OCI-LY1 (cell line): ENCODE measurements around the gene PLCB4.

Source experiments
- EZH2 ChIP-seq: fragments of 200-600 bp; sonication (generic), shearing (Covaris generic); IDR thresholded peaks from 2 replicates; pipeline ENCODE4 v1.8.0; 2017; ENCODE audit warnings: borderline replicate concordance, mixed run types, mild to moderate bottlenecking, antibody characterized with exemption, low read length, moderate library complexity, mixed read lengths
- TF ChIP-seq, protein P1 (sequence below): fragments of 200-600 bp; sonication (generic), shearing (Covaris generic); IDR thresholded peaks from 2 replicates; pipeline ENCODE4 v1.5.1; 2017; ENCODE audit warnings: mild to moderate bottlenecking, antibody characterized with exemption, low read length, moderate library complexity, mixed read lengths

DNA sequence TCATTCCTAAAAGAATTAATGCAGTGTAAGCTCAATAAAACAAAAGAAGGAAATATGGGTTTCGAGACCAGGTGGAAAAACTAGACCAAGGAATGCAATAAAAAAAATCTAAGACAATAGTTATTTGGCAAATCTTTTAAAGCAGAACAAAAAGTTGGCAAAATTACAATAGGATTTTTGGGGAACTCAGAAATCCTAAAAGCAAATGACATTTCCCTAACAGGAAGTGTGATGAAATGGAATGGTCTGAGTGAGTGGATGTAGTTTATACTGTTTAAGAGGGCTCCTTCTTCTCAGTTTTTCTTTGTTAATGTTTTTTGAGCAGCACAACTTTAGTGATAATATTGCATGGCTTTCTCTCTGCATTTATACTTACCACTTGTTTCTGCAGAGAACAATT lies 190.0 kb downstream of the PLCB4 start:
- TF ChIP-seq, protein P1, sequence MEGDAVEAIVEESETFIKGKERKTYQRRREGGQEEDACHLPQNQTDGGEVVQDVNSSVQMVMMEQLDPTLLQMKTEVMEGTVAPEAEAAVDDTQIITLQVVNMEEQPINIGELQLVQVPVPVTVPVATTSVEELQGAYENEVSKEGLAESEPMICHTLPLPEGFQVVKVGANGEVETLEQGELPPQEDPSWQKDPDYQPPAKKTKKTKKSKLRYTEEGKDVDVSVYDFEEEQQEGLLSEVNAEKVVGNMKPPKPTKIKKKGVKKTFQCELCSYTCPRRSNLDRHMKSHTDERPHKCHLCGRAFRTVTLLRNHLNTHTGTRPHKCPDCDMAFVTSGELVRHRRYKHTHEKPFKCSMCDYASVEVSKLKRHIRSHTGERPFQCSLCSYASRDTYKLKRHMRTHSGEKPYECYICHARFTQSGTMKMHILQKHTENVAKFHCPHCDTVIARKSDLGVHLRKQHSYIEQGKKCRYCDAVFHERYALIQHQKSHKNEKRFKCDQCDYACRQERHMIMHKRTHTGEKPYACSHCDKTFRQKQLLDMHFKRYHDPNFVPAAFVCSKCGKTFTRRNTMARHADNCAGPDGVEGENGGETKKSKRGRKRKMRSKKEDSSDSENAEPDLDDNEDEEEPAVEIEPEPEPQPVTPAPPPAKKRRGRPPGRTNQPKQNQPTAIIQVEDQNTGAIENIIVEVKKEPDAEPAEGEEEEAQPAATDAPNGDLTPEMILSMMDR, result no peak
- no peak for TF ChIP-seq EZH2
